ENCODE data around the gene EFCAB11. TPM values are rescaled to one million over a fixed set of nuclear protein-coding genes. Genes with fewer than 3 reads are reported as not detected.

EFCAB11 gene
- total and polyA plus RNA-seq, 2 experiments from 2014 or later: 7.2 to 10.8 TPM

GRCh38 chr14:89973234-89973823, 18.8 kb upstream of the EFCAB11 start:
- no peaks in the 10 kb centered on the region for H3K27me3 ChIP-seq
- no peaks in the 10 kb centered on the region for H3K79me2 ChIP-seq
- TF ChIP-seq EZH2phosphoT487 (IDR thresholded peaks at IDR 0.05; ENCODE audit: low read depth, severe bottlenecking, unreplicated experiment) (no peak), EZH2 (IDR thresholded peaks at IDR 0.05; ENCODE audit: borderline replicate concordance) (no peak), CTCF (IDR thresholded peaks at IDR 0.05; ENCODE audit: poor library complexity) (peak; percentile 81)
- no peaks in the 10 kb centered on the region for H3K9me3 ChIP-seq (ENCODE audit: low read depth)
- no peaks in the 10 kb centered on the region for H3K36me3 ChIP-seq (replicated peaks; ENCODE audit: insufficient read depth, low read depth)
- H2AFZ ChIP-seq: no peak overlapping the region
- no peak overlapping the region for H3K27ac ChIP-seq
- no peaks in the 10 kb centered on the region for H4K20me1 ChIP-seq (ENCODE audit: insufficient read depth, poor library complexity, severe bottlenecking)
- H3K9me2 ChIP-seq (replicated peaks; ENCODE audit: insufficient read depth): no peaks in the 10 kb centered on the region
- no peak overlapping the region for H3K4me2 ChIP-seq
- 61% methylated on average over 7 of the region's 7 CpGs for WGBS (ENCODE audit: low lambda C conversion rate, missing lambda C conversion rate)
- H3K4me1 ChIP-seq (ENCODE audit: insufficient read depth): no peaks in the 10 kb centered on the region
- DNase-seq (ENCODE audit: low spot score): peak; percentile 84
- no peak overlapping the region for H3K4me3 ChIP-seq

DNA sequence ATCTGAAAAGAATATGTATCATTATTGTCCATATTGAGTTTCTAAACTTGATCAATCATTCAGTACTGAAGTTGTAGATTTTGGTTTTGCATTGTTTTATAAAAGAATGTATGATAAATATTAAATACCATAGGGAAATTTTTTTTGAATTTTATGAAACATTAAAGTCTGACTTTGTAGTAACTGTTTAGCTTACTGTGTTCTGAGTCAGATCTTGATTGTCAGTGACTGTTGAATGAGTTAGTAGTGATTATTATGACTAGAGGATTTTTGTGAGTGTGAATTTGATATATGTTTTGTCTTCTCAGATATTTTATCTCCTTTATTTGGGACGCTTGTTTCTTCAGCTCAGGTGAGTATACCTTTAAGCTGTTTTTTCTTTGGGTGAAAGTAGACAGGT, 11.3 kb upstream of the EFCAB11 start:
- H3K27ac ChIP-seq: no peak overlapping the region
- no peaks in the 10 kb centered on the region for H3K9me3 ChIP-seq (ENCODE audit: low read depth)
- no peaks in the 10 kb centered on the region for H3K4me1 ChIP-seq (ENCODE audit: insufficient read depth)
- H3K36me3 ChIP-seq (replicated peaks; ENCODE audit: insufficient read depth, low read depth): no peaks in the 10 kb centered on the region
- no peak overlapping the region for H2AFZ ChIP-seq
- H3K79me2 ChIP-seq: peaks cover 13% of the 10 kb centered on the region
- H3K9me2 ChIP-seq (replicated peaks; ENCODE audit: insufficient read depth): no peaks in the 10 kb centered on the region
- no peak overlapping the region for H3K4me3 ChIP-seq
- DNase-seq (ENCODE audit: low spot score): no peak
- H3K4me2 ChIP-seq: no peak overlapping the region
- H4K20me1 ChIP-seq (ENCODE audit: insufficient read depth, poor library complexity, severe bottlenecking): no peaks in the 10 kb centered on the region
- 97% methylated on average over 1 of the region's 1 CpG for WGBS (ENCODE audit: low lambda C conversion rate, missing lambda C conversion rate)
- H3K27me3 ChIP-seq: no peaks in the 10 kb centered on the region
- TF ChIP-seq EZH2phosphoT487 (IDR thresholded peaks at IDR 0.05; ENCODE audit: low read depth, severe bottlenecking, unreplicated experiment) (no peak), CTCF (IDR thresholded peaks at IDR 0.05; ENCODE audit: poor library complexity) (no peak), EZH2 (IDR thresholded peaks at IDR 0.05; ENCODE audit: borderline replicate concordance) (no peak)

DNA sequence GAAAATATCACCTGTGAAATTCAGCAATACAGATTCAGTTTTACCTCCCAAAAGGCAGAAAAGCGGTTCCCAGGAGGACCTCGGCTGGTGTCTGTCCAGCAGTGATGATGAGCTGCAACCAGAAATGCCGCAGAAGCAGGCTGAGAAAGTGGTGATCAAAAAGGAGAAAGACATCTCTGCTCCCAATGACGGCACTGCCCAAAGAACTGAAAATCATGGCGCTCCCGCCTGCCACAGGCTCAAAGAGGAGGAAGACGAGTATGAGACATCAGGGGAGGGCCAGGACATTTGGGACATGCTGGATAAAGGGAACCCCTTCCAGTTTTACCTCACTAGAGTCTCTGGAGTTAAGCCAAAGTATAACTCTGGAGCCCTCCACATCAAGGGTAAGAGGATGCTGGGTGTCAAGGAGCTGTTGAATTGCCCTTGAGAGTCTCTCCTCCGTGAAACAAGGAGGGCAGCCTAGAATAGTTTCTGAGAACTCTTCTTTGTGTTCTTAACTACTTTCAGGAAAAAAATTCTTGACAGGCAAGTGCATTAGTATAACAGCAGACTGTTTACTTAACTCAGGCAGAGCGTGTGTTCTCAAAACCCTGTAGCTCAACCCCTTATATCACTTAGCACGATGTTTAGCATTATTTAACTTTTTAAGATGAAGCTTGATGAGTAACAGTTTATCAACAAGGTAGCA, 8.9 kb upstream of the EFCAB11 start:
- Histone ChIP-seq H4K20me1 (ENCODE audit: insufficient read depth, poor library complexity, severe bottlenecking) (no peaks in the 10 kb centered on the region), H3K79me2 (peaks cover 13% of the 10 kb centered on the region), H3K27me3 (no peaks in the 10 kb centered on the region), H3K4me1 (ENCODE audit: insufficient read depth) (peaks cover 4% of the 10 kb centered on the region), H3K4me2 (no peak overlapping the region), H3K27ac (no peak overlapping the region), H2AFZ (no peak overlapping the region), H3K9me3 (ENCODE audit: low read depth) (no peaks in the 10 kb centered on the region), H3K4me3 (no peak overlapping the region), H3K36me3 (replicated peaks; ENCODE audit: insufficient read depth, low read depth) (no peaks in the 10 kb centered on the region), H3K9me2 (replicated peaks; ENCODE audit: insufficient read depth) (no peaks in the 10 kb centered on the region)
- WGBS (ENCODE audit: low lambda C conversion rate, missing lambda C conversion rate): 93% methylated on average over 10 of the region's 10 CpGs
- TF ChIP-seq EZH2 (IDR thresholded peaks at IDR 0.05; ENCODE audit: borderline replicate concordance) (no peak), CTCF (IDR thresholded peaks at IDR 0.05; ENCODE audit: poor library complexity) (no peak)
- no peak for DNase-seq (ENCODE audit: low spot score)

Measured in hepatocyte (in vitro differentiated cells).